SKM-1 treated with dmso at 0.1 percent for 144 hours (cell line): ENCODE data around the gene CCDC116.
"Not testable (repeated sequence)": the region's sequence is repeated elsewhere in the genome, so short reads cannot be mapped to it uniquely, and the experiment has no call there.

ENCODE experiments used
- DNase-seq: peaks from one replicate; lab custom pipeline; 2025; ENCODE audit not compliant: unreplicated experiment; lab: John Stamatoyannopoulos, UW

Gene CCDC116

GRCh38 chr22:21629255-21630149 is 3.1 kb upstream of the CCDC116 start, which contains the start of gene YDJC:
YDJC (minus strand) TSS chr22:21630022; CDS start chr22:21630014, 8 bp downstream.
- DNase-seq = peak; percentile 87

DNA sequence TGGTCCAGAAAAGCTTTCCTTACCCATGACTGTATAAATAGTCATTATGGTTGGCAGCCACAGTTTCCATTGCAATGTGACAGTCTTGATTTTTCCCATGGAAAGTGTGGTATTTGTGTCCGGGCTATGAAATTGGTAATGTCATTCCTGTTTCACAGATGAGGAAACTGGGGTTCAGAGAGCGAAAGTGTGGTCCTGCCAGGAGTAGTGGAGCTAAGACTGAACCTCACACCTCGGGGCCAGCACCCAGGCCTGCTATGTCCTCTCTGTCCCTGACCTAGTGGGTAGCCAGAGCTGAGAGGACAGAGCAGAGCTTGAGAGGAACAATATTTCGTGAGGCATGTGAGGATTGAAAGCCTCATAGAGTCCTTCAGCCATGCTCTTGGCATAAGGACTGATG is 1.5 kb upstream of the CCDC116 start:
- no peak for DNase-seq

- DNase-seq = no peak
Measured at GRCh38 chr22:21632931-21633330, 371 bp downstream of the CCDC116 start.

- DNase-seq = no peak
Measured at GRCh38 chr22:21633481-21633880, 921 bp downstream of the CCDC116 start.

GRCh38 chr22:21634081-21634480 is 1.5 kb downstream of the CCDC116 start:
- no peak for DNase-seq

DNA sequence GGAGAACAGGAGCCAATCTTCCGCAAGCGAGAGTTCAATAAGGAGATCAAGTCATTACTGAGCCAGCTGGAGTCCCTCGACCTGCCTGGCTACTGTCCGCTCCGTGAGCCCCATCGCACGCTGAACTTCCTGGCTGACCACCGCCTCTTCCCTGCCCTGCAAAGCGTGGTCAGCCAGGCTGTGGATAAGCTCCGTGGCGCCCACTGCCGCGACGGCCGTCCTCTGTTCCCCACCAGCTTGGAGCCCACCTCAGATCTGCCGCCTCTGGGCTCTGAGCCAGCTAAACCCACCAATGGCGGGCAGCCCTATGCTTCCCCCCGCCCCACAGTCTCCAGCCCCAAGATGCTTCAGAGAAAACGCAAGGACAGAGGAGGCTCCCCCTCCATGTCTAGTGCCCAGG is 2.3 kb downstream of the CCDC116 start:
- no peak for DNase-seq

GRCh38 chr22:21635771-21636510 is 3.4 kb downstream of the CCDC116 start:
- no peak for DNase-seq

GRCh38 chr22:21636629-21637218 is 4.2 kb downstream of the CCDC116 start:
- DNase-seq = no peak

DNA sequence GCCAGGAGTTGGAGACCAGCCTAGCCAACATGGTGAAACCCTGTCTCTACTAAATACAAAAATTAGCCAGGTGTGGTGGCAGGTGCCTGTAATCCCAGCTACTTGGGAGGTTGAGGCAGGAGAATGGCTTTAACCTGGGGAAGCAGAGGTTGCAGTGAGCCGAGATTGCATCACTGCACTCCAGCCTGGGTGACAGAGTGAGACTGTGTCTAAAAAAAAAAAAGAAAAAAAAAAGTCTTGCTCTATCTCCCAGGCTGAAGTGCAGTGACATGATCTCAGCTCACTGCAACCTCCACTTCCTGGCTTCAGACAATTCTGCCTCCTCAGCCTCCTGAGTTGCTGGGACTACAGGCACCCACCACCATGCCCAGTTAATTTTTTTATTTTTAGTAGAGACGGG is 4.9 kb downstream of the CCDC116 start:
- DNase-seq = not testable (repeated sequence)

GRCh38 chr22:21639359-21639758 is 6.8 kb downstream of the CCDC116 start:
- DNase-seq = no peak

DNA sequence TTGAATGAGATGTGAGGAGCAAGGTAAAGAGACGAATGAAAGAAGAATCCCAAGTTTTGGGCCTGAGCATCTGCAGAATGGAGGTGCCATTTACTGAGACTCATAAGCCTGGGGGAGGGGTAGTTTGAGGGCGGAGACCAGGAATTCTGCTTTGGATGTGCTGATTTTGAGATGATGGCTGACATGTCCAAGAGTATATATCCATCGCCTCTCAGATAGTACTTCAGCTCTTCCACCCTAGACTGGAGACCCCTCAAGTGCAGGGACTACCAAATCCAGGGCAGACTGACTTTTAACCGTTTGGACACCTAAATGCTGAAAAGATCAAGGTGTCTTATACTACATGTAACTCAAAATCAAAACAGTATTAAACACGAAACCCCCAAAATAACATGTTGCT is 8.2 kb downstream of the CCDC116 start:
- no peak for DNase-seq

DNA sequence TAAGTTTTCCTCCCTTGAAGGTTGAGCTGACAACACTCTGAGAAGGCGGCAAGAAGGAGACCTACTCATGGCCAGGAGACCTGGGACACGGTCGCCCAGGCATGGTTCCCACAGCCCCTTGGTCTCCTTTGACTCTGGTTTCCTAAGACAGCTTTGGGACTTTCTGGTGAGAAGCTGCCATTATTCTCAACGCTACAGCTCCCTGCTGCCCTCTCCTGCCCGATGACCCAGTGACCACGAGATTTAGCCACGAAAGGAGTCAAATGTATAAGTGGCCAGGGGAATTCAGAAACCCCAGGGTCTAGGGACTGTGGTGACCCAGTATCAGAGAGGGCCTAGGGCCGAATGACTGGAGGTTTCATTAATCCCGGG is 8.8 kb downstream of the CCDC116 start:
- DNase-seq = peak; percentile 29

- peak; percentile 98 for DNase-seq
Measured at GRCh38 chr22:21641789-21642583, 9.4 kb downstream of the CCDC116 start, which contains the start of gene SDF2L1. SDF2L1 (plus strand) TSS chr22:21642302; CDS start chr22:21642337, 35 bp downstream.

DNA sequence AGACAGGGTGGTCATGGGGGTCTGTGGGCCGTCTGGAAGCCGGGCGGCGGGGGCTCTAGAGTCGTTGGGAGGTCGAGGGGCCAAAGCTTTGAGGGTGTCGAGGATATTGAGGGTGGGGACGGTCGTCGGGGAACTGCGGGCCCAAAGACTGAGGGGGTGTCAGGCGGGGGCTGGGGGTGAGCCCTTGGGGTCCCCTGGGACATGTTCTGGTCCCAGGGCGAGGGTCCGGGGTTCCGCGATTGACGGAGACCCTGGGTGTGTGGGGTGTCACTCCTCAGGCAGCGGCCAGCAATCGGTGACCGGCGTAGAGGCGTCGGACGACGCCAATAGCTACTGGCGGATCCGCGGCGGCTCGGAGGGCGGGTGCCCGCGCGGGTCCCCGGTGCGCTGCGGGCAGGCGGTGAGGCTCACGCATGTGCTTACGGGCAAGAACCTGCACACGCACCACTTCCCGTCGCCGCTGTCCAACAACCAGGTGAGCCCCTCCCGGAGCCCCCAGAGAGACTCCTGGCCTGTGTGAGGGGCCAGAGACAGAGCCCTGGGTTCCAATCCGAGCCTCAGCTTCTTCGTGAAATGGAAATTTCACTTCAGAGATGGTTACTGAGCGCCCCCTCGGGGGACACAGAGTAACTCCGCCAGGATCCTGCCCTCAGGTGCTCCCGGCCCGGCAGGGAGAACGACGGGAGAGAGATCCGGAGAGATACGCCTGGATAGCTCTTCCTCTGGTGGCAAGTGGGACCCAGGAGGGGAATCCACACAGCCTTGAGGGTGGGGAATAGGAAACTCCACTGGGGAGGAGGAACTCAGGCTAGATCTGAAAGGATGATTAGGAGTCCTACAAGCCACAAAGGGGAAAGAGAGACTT is 10.3 kb downstream of the CCDC116 start:
- DNase-seq = peak; percentile 55

DNA sequence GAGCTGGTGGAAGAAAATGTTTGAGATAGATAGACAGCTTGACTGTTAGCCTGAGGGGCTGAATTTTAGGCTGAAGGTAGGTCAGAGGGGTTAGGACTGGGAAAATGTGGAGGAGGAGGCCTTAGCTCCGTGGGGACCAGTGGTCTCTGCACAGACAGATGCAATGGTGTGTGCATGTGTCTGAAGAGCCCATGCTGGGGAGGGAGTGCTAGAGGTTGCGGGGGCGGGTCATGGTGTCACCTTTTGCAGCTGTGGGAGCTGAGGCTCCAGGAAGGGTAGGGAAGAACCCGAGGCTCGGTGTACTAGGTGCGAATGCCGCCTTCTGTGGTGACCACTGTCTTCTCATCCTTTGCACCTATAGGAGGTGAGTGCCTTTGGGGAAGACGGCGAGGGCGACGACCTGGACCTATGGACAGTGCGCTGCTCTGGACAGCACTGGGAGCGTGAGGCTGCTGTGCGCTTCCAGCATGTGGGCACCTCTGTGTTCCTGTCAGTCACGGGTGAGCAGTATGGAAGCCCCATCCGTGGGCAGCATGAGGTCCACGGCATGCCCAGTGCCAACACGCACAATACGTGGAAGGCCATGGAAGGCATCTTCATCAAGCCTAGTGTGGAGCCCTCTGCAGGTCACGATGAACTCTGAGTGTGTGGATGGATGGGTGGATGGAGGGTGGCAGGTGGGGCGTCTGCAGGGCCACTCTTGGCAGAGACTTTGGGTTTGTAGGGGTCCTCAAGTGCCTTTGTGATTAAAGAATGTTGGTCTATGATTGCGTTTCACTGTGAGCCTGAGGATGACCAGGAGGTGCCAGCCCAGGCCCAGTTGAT is 11.2 kb downstream of the CCDC116 start:
- DNase-seq = no peak

DNA sequence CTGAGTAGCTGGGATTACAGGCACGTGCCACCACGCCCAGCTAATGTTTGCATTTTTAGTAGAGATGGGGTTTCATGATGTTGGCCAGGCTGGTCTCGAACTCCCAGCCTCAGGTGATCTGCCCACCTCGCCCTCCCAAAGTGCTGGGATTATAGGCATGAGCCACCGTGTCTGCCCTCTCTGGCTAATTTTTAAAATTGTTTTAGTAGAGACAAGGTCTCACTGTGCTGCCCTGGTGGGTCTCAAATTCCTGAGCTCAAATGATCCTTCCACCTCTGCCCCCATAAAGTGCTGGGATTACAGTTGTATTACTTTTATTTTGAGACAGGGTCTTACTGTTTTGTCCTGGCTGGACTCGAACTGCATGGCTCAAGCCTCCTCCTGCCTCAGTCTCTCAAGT is 13.0 kb downstream of the CCDC116 start:
- not testable (repeated sequence) for DNase-seq

DNA sequence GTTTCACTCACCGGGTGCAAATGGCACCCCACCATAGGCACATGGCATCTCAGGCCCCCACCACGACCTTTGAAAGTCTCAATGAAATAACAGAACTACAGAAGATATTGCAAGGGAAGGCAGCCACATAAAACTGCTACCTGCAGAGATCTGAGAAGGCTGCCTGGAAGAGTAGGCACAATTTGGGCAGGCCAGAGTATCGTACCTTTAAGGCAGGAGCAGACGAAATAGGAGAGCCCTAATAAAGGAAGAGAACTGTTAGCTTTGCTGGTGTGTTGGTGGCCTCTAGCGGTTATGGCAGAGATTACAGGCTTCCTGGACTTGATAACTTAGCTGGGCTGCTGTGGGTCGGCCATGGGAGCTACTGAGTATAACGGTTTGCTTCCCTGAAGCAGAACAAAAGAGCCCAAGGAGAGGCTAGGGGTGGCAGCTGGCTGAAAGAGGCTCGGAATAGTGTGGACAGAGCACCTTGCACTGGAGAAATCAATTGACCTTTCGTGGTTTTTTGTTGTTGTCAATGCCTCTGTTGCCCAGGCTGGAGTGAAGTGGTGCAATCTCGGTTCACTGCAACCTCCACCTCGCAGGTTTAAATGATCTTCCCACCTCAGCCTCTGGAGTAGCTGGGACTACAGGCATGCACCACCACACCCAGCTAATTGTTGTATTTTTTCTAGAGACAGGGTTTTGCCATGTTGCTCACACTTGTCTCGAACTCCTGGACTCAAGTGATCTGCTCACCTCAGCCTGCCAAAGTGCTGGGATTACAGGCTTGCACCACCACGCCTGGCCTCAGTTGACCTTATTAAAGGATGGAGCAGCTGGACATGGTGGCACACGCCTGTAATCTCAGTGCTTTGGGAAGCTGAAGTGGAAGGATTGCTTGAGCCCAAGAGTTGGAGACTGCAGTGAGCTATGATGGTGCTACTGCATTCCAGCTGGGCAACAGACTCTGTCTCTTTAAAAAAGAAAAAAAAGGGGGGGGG is 14.3 kb downstream of the CCDC116 start:
- peak; percentile 77 for DNase-seq

- DNase-seq = no peak
Measured at GRCh38 chr22:21650280-21650679, 17.7 kb downstream of the CCDC116 start.
